ENCODE data around the gene PHACTR4. TPM values are rescaled to one million over a fixed set of nuclear protein-coding genes. Genes with fewer than 3 reads are reported as not detected.

The PHACTR4 gene
- total and polyA plus RNA-seq, 2 of the 13 experiments (the other 11 are each of a cell fraction or from before 2014, with no cell fraction given), result 13.9 to 17.1 TPM

GRCh38 chr1:28518745-28519341, 149.3 kb downstream of the PHACTR4 start (continued):
- TF ChIP-seq EZH2 (conservative IDR thresholded peaks at IDR 0.05; ENCODE audit: low read depth, low read length), result no peak
- no peak for TF ChIP-seq ZNF101 (CRISPR knock-in tag; IDR thresholded peaks at IDR 0.05; ENCODE audit: borderline replicate concordance, low read depth)
- TF ChIP-seq PHF5A (CRISPR knock-in tag; IDR thresholded peaks at IDR 0.05; ENCODE audit: low read depth, unreplicated experiment), result peak; percentile 41
- no peak for TF ChIP-seq RAD21 (CRISPR knock-in tag; IDR thresholded peaks at IDR 0.05)
- TF ChIP-seq SMARCE1 (IDR thresholded peaks at IDR 0.05; ENCODE audit: borderline replicate concordance), result no peak
- peak; percentile 62 for TF ChIP-seq PAF1 (CRISPR knock-in tag; IDR thresholded peaks at IDR 0.05)
- peak; percentile 40; the same call in 1 of the 2 replicates for TF ChIP-seq MXD4 (CRISPR knock-in tag; IDR thresholded peaks at IDR 0.05)
- TF ChIP-seq HDAC2 (CRISPR knock-in tag; IDR thresholded peaks at IDR 0.05), result peak; percentile 44
- TF ChIP-seq, protein P1, sequence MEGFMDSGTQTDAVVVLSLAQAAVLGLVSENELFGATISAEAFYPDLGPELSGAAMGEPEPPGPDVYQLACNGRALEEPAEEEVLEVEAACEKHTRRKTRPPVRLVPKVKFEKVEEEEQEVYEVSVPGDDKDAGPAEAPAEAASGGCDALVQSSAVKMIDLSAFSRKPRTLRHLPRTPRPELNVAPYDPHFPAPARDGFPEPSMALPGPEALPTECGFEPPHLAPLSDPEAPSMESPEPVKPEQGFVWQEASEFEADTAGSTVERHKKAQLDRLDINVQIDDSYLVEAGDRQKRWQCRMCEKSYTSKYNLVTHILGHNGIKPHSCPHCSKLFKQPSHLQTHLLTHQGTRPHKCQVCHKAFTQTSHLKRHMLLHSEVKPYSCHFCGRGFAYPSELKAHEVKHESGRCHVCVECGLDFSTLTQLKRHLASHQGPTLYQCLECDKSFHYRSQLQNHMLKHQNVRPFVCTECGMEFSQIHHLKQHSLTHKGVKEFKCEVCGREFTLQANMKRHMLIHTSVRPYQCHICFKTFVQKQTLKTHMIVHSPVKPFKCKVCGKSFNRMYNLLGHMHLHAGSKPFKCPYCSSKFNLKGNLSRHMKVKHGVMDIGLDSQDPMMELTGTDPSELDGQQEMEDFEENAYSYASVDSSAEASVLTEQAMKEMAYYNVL (CRISPR knock-in tag; IDR thresholded peaks at IDR 0.05; ENCODE audit: borderline replicate concordance), result no peak
- no peak for TF ChIP-seq NFIB (CRISPR knock-in tag; IDR thresholded peaks at IDR 0.05; ENCODE audit: borderline replicate concordance)
- no peak for TF ChIP-seq ZNF768 (CRISPR knock-in tag; IDR thresholded peaks at IDR 0.05)
- peak; percentile 49 for TF ChIP-seq HDAC1 (CRISPR knock-in tag; IDR thresholded peaks at IDR 0.05)
- TF ChIP-seq, protein P2, sequence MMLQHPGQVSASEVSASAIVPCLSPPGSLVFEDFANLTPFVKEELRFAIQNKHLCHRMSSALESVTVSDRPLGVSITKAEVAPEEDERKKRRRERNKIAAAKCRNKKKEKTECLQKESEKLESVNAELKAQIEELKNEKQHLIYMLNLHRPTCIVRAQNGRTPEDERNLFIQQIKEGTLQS (CRISPR knock-in tag; IDR thresholded peaks at IDR 0.05), result 0 out of 2 replicates have a peak, but pooled peaks have one; percentile 4
- TF ChIP-seq ZNF331 (CRISPR knock-in tag; IDR thresholded peaks at IDR 0.05), result 0 out of 2 replicates have a peak, but pooled peaks have one; percentile 32
- TF ChIP-seq THAP11 (CRISPR knock-in tag; IDR thresholded peaks at IDR 0.05), result 0 out of 2 replicates have a peak, but pooled peaks have one; percentile 24
- peak; percentile 60 for TF ChIP-seq ERF (CRISPR knock-in tag; IDR thresholded peaks at IDR 0.05)
- 0 out of 2 replicates have a peak, but pooled peaks have one; percentile 45 for TF ChIP-seq ZBTB7A (CRISPR knock-in tag; IDR thresholded peaks at IDR 0.05)
- 0 out of 2 replicates have a peak, but pooled peaks have one; percentile 19 for TF ChIP-seq RFX5 (IDR thresholded peaks at IDR 0.05; ENCODE audit: low read depth, low read length)
- TF ChIP-seq FOXA1 (IDR thresholded peaks at IDR 0.05), result no peak
- peak; percentile 97 for TF ChIP-seq FOXA1 (CRISPR knock-in tag; IDR thresholded peaks at IDR 0.05)
- TF ChIP-seq ZNF737 (CRISPR knock-in tag; IDR thresholded peaks at IDR 0.05; ENCODE audit: borderline replicate concordance), result no peak
- 0 out of 2 replicates have a peak, but pooled peaks have one; percentile 8 for TF ChIP-seq NCOA2 (CRISPR knock-in tag; IDR thresholded peaks at IDR 0.05)
- TF ChIP-seq, protein P3, sequence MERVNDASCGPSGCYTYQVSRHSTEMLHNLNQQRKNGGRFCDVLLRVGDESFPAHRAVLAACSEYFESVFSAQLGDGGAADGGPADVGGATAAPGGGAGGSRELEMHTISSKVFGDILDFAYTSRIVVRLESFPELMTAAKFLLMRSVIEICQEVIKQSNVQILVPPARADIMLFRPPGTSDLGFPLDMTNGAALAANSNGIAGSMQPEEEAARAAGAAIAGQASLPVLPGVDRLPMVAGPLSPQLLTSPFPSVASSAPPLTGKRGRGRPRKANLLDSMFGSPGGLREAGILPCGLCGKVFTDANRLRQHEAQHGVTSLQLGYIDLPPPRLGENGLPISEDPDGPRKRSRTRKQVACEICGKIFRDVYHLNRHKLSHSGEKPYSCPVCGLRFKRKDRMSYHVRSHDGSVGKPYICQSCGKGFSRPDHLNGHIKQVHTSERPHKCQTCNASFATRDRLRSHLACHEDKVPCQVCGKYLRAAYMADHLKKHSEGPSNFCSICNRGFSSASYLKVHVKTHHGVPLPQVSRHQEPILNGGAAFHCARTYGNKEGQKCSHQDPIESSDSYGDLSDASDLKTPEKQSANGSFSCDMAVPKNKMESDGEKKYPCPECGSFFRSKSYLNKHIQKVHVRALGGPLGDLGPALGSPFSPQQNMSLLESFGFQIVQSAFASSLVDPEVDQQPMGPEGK (CRISPR knock-in tag; IDR thresholded peaks at IDR 0.05), result peak; percentile 18; the same call in 1 of the 2 replicates
- no peak for TF ChIP-seq SUZ12 (IDR thresholded peaks at IDR 0.05; ENCODE audit: low read depth, low read length)
- TF ChIP-seq GLMP (CRISPR knock-in tag; IDR thresholded peaks at IDR 0.05; ENCODE audit: borderline replicate concordance), result no peak
